Tibial nerve (tissue), 4 donors: ENCODE data around the gene RNF126. TPM values are rescaled to one million over a fixed set of nuclear protein-coding genes. Genes with fewer than 3 reads are reported as not detected.
"Not testable (repeated sequence)": the region's sequence is repeated elsewhere in the genome, so short reads cannot be mapped to it uniquely, and the experiment has no call there.

ENCODE experiments used
- DNase-seq, 2 donors: peaks; one replicate each; pipeline ENCODE4 v3.0.0-alpha.2; 2019; ENCODE audit warnings: low spot score in 2 of 2
- H3K27ac ChIP-seq, 4 donors: fragments of 200-600 bp; sonication (generic) in 3 of 4; one replicate each; pipeline ENCODE4 v1.5.1; 2017 to 2019; ENCODE audit warnings: mild to moderate bottlenecking in 1 of 4
- H3K27me3 ChIP-seq, 2 donors: fragments of 200-600 bp; sonication (generic) in 1 of 2; one replicate each; pipeline versions ENCODE4 v1.5.1 to v1.6.0; 2017 to 2019
- H3K36me3 ChIP-seq, 3 donors: fragments of 200-600 bp; sonication (generic); one replicate each; pipeline ENCODE4 v1.5.1; 2018 to 2019
- H3K4me1 ChIP-seq, 4 donors: fragments of 200-600 bp; sonication (generic) in 3 of 4; one replicate each; pipeline ENCODE4 v1.5.1; 2017 to 2019
- H3K4me3 ChIP-seq, 4 donors: fragments of 200-600 bp; sonication (generic) in 3 of 4; one replicate each; pipeline ENCODE4 v1.5.1; 2017 to 2019; ENCODE audit warnings: mild to moderate bottlenecking in 1 of 4, moderate library complexity in 1 of 4
- H3K9me3 ChIP-seq, 4 donors: fragments of 200-600 bp; sonication (generic) in 3 of 4; one replicate each; pipeline ENCODE4 v1.5.1; 2017 to 2019
- EP300 ChIP-seq, 2 donors: sonication (generic); formaldehyde crosslinking; IDR thresholded peaks; one replicate each; pipeline ENCODE4 v1.6.1; 2017; ENCODE audit warnings: antibody characterized with exemption in 2 of 2, mild to moderate bottlenecking in 1 of 2
- POLR2A ChIP-seq, 2 donors: fragments of 450-650 bp; IDR thresholded peaks; one replicate each; pipeline ENCODE4 v1.6.1; 2017; ENCODE audit warnings: antibody characterized with exemption in 2 of 2, mild to moderate bottlenecking in 2 of 2, moderate library complexity in 2 of 2
- WGBS, 2 donors: methylation state at CpG; one replicate each; pipeline ENCODE4 v1.1.5; 2018; 5-methylcytosine and 5-hydroxymethylcytosine counted together
- total RNA-seq, 4 donors: library from RNA; depleted of rRNA; stranded (reverse); fragments of >200 nt; gene quantifications; one replicate each; pipeline ENCODE4 v1.1.0, GENCODE V29; 2016
- TF ChIP-seq, protein P1 (sequence below), 5 experiments: fragments of 200-600 bp in 3 of 5; fragments of 450-650 bp in 2 of 5; sonication (generic) in 3 of 5; IDR thresholded peaks; one replicate each; pipeline ENCODE4 v1.5.1; 2016 to 2019; ENCODE audit warnings: antibody characterized with exemption in 5 of 5, mild to moderate bottlenecking in 3 of 5, moderate library complexity in 2 of 5

The RNF126 gene
- total RNA-seq, 4 donors from 2014 or later = 38.0 to 90.9 (median 55.3) TPM

- TF ChIP-seq POLR2A (IDR thresholded peaks at IDR 0.05) (no peak), EP300 (IDR thresholded peaks at IDR 0.05) (no peak)
- TF ChIP-seq, protein P1, sequence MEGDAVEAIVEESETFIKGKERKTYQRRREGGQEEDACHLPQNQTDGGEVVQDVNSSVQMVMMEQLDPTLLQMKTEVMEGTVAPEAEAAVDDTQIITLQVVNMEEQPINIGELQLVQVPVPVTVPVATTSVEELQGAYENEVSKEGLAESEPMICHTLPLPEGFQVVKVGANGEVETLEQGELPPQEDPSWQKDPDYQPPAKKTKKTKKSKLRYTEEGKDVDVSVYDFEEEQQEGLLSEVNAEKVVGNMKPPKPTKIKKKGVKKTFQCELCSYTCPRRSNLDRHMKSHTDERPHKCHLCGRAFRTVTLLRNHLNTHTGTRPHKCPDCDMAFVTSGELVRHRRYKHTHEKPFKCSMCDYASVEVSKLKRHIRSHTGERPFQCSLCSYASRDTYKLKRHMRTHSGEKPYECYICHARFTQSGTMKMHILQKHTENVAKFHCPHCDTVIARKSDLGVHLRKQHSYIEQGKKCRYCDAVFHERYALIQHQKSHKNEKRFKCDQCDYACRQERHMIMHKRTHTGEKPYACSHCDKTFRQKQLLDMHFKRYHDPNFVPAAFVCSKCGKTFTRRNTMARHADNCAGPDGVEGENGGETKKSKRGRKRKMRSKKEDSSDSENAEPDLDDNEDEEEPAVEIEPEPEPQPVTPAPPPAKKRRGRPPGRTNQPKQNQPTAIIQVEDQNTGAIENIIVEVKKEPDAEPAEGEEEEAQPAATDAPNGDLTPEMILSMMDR (IDR thresholded peaks at IDR 0.05) = peak in 4 of 5 experiments; percentile 4 to 72 (median 37)
- H3K9me3 ChIP-seq = no peaks in the 10 kb centered on the region
- WGBS, 2 donors = 26 to 34% methylated on average over 7 to 8 of the region's 93 CpGs
Observed at GRCh38 chr19:708154-709143, 45.4 kb upstream of the RNF126 start, which contains the start of gene PALM. Gene PALM, plus strand, starts transcription at chr19:708935. Its CDS starts 212 bp downstream, at chr19:709147.

DNA sequence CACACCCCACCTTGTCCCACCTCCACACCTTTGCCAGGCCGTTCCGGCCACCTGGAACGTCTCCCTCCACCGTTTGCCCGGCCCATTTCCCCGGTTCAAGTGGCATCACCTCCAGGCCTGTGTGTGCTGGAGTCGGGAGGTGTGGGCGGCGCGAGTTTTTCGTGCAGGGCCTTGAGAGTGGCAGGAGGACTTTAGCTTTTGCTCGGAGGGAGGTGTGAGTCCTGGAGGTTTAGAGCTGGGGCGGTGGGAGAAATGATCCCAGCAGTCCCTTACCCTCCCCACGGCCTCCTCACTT is 41.4 kb upstream of the RNF126 start:
- peak overlapping the region in 1 of 4 donors; percentile 14 for H3K4me3 ChIP-seq
- peaks cover 0 to 24% (median 2%) of the 10 kb centered on the region in 4 donors for H3K4me1 ChIP-seq
- no peak for TF ChIP-seq POLR2A (IDR thresholded peaks at IDR 0.05)
- TF ChIP-seq, protein P1 (IDR thresholded peaks at IDR 0.05) = no peak
- no peak for DNase-seq
- no peaks in the 10 kb centered on the region for H3K36me3 ChIP-seq
- no peaks in the 10 kb centered on the region for H3K9me3 ChIP-seq
- H3K27me3 ChIP-seq = no peaks in the 10 kb centered on the region
- no peak overlapping the region for H3K27ac ChIP-seq
- 25% methylated on average over 14 of the region's 14 CpGs for WGBS, 2 donors

More at GRCh38 chr19:708154-709143, 45.4 kb upstream of the RNF126 start, which contains the start of gene PALM:
- peaks cover 0 to 46% (median 4%) of the 10 kb centered on the region in 4 donors for H3K4me1 ChIP-seq
- no peaks in the 10 kb centered on the region for H3K27me3 ChIP-seq
- H3K27ac ChIP-seq = peak within 1 kb of the TSS; percentile 85 to 96 (median 96)
- peaks cover 0 to 6% (median 0%) of the 10 kb centered on the region in 3 donors for H3K36me3 ChIP-seq
- H3K4me3 ChIP-seq = peak within 1 kb of the TSS; percentile 57 to 87 (median 84)
- no peak for DNase-seq

DNA sequence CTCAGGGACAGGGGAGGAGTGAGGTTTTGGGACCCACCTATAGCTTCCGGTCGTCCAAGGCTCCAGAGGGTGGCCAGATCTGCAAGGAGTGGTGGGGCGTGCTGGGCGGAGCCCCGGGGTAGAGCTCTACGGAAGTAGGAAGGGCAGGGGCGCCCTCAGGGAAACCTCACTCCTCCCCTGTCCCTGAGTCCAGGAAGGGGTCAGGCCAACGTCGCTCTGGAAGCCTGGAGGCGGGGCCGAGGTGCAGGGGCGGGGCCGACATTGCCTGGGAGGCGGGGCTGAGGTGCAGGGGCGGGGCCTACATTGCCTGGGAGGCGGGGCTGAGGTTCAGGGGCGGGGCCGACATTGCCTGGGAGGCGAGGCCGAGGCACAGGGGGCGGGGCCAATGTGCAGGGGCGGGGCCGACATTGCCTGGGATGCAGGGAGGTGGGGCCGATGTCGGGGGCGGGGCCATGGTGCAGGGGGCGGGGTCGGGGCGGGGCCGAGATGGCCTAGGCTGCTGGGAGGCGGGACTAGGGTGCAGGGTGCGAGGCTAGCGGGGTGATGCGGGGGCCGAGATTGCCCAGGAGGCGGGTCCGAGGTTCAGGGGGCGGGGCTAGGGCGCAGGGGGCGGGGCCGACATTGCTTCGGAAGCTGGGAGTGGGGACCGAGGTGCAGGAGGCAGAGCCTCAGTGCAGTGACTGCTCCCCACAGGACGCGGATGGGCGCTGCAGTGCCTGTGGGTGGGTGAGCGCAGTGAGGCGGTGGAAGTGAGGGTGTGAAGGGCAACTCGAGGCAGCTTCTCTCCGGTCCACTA is 40.8 kb upstream of the RNF126 start:
- H3K4me3 ChIP-seq = peak overlapping the region in 1 of 4 donors; percentile 37
- TF ChIP-seq, protein P1 (IDR thresholded peaks at IDR 0.05) = no peak
- TF ChIP-seq POLR2A (IDR thresholded peaks at IDR 0.05) (no peak), EP300 (IDR thresholded peaks at IDR 0.05) (no peak)
- H3K27ac ChIP-seq = peak overlapping the region in 1 of 4 donors; percentile 26
- no peaks in the 10 kb centered on the region for H3K27me3 ChIP-seq
- H3K9me3 ChIP-seq = no peaks in the 10 kb centered on the region
- peak; percentile 63 to 76 for DNase-seq
- WGBS, 2 donors = 7 to 8% methylated on average over 25 to 46 of the region's 50 CpGs
- peaks cover 0 to 23% (median 2%) of the 10 kb centered on the region in 4 donors for H3K4me1 ChIP-seq
- no peaks in the 10 kb centered on the region for H3K36me3 ChIP-seq

DNA sequence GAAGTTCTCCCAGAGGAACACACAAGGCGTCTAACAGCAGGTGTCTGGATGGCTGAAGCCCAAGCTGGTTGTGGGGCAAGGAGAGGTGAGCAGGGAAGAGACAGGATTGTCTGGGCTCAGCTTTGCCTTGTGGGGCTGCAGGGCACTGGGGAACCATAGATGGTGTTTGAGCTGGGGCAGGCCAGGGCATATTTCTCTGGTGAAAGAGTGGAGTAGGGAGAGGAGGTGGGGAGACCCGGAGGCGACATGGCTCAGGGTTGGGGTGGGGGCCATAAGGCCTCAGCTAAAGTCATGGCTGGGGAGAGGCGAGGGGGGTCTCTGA is 40.3 kb upstream of the RNF126 start:
- DNase-seq = no peak
- Histone ChIP-seq H3K4me1 (peaks cover 0 to 21% (median 2%) of the 10 kb centered on the region in 4 donors), H3K9me3 (no peaks in the 10 kb centered on the region), H3K27ac (peak overlapping the region in 1 of 4 donors; percentile 26), H3K4me3 (peak overlapping the region in 1 of 4 donors; percentile 37), H3K36me3 (no peaks in the 10 kb centered on the region), H3K27me3 (no peaks in the 10 kb centered on the region)
- WGBS, 2 donors = 36 to 42% methylated on average over 4 of the region's 4 CpGs
- TF ChIP-seq POLR2A (IDR thresholded peaks at IDR 0.05) = no peak
- TF ChIP-seq EP300 (IDR thresholded peaks at IDR 0.05) = no peak
- TF ChIP-seq, protein P1 (IDR thresholded peaks at IDR 0.05) = no peak

DNA sequence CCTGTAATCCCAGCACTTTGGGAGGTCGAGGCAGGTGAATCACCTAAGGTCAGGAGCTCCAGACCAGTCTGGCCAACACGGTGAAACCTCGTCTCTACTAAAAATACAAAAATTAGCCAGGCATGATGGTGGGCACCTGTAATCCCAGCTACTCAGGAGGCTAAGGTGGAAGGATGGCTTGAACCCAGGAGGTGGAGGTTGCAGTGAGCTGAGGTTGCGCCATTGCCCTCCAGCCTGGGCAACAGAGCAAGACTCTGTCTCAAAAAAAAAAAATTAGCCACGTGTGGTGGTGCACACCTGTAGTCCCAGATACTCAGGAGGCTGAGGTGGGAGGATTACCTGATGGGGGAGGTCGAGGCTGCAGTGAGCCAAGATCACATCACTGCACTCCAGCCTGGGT is 39.8 kb upstream of the RNF126 start:
- peaks cover 0 to 16% (median 2%) of the 10 kb centered on the region in 4 donors for H3K4me1 ChIP-seq
- not testable (repeated sequence) for H3K27ac ChIP-seq, H3K27me3 ChIP-seq, H3K36me3 ChIP-seq, H3K9me3 ChIP-seq, DNase-seq, H3K4me3 ChIP-seq
- WGBS, 2 donors = 83 to 84% methylated on average over 6 of the region's 6 CpGs

GRCh38 chr19:699885-700284 is 36.9 kb upstream of the RNF126 start:
- H3K9me3 ChIP-seq, H3K27ac ChIP-seq, DNase-seq, H3K36me3 ChIP-seq, H3K4me3 ChIP-seq: not testable (repeated sequence)
- WGBS, 2 donors = 72 to 80% methylated on average over 14 of the region's 14 CpGs
- Histone ChIP-seq H3K4me1 (peaks cover 0 to 13% (median 2%) of the 10 kb centered on the region in 4 donors), H3K27me3 (peaks cover 0 to 17% of the 10 kb centered on the region in 2 donors)

- DNase-seq, H3K9me3 ChIP-seq, H3K36me3 ChIP-seq, H3K4me1 ChIP-seq, H3K4me3 ChIP-seq, H3K27ac ChIP-seq: not testable (repeated sequence)
- 90 to 92% methylated on average over 12 to 15 of the region's 15 CpGs for WGBS, 2 donors
- peaks cover 0 to 20% of the 10 kb centered on the region in 2 donors for H3K27me3 ChIP-seq
Observed at GRCh38 chr19:698529-698928, 35.5 kb upstream of the RNF126 start.
